Endothelial cell of umbilical vein (primary cell): ENCODE results near the gene FAAP100.

Experiments used
- CTCF ChIP-seq, 2 donors: IDR thresholded peaks; 1 replicate in 1 of 2; 2 replicates in 1 of 2; pipeline ENCODE4 v1.5.1; 2011; ENCODE audit warnings: low read length in 2 of 2, mild to moderate bottlenecking in 2 of 2, moderate library complexity in 2 of 2, control low read depth in 1 of 2, inconsistent platforms in 1 of 2, low read depth in 1 of 2; ENCODE audit not compliant: insufficient read depth in 1 of 2; ENCODE audit errors: extremely low read depth in 1 of 2
- POLR2A ChIP-seq: IDR thresholded peaks from 2 replicates; pipeline ENCODE4 v1.6.1; 2012; ENCODE audit warnings: low read depth, mild to moderate bottlenecking, control low read depth, low read length
- POLR2AphosphoS5 ChIP-seq: IDR thresholded peaks from 2 replicates; pipeline ENCODE4 v1.6.1; 2012; ENCODE audit warnings: low read depth, mild to moderate bottlenecking, control low read depth, low read length, moderate library complexity; ENCODE audit not compliant: insufficient read depth

GRCh38 chr17:81544281-81544974 lies 7.7 kb downstream of the FAAP100 start:
- no peak for TF ChIP-seq POLR2AphosphoS5
- TF ChIP-seq CTCF (IDR thresholded peaks at IDR 0.05; ENCODE audit: extremely low read depth in 1 of 2, insufficient read depth in 1 of 2, low read depth in 1 of 2, low read length in 2 of 2) = no peak
- TF ChIP-seq POLR2A = no peak
